Activated B cell treated with CpG ODN at 0.5 μM for 24 hours (primary cell): ENCODE data around the gene DLX1. TPM values are rescaled to one million over a fixed set of nuclear protein-coding genes. Genes with fewer than 3 reads are reported as not detected.

ENCODE experiments used
- ATAC-seq: fragments of 200-7000 bp; cut with Tn5 transposase; one replicate; pipeline ENCODE4 v1.10.0; 2021; ENCODE audit warnings: low read depth, mild to moderate bottlenecking, moderate library complexity
- CTCF ChIA-PET: fragments of 350-600 bp; sonication (Branson Sonifier 250); formaldehyde crosslinking; loops from one replicate; lab custom pipeline; 2021; ENCODE audit warnings: antibody characterized with exemption; lab: Charles Lee
- POLR2A ChIA-PET: fragments of 350-600 bp; sonication (Branson Sonifier 250); formaldehyde crosslinking; loops from one replicate; lab custom pipeline; 2021; ENCODE audit warnings: antibody characterized with exemption; lab: Charles Lee
- DNase-seq: peaks from one replicate; pipeline ENCODE4 v3.0.0; 2022
- H3K27ac Mint-ChIP-seq: one replicate; pipeline ENCODE4 v1.8.0; 2020; ENCODE audit warnings: mixed read lengths
- H3K27me3 Mint-ChIP-seq: one replicate; pipeline ENCODE4 v1.8.0; 2021; ENCODE audit warnings: mixed read lengths
- H3K36me3 Mint-ChIP-seq: one replicate; pipeline ENCODE4 v1.8.0; 2021; ENCODE audit warnings: low read depth, mixed read lengths
- H3K4me1 Mint-ChIP-seq: one replicate; pipeline ENCODE4 v1.8.0; 2021; ENCODE audit warnings: mixed read lengths
- H3K4me3 Mint-ChIP-seq: one replicate; pipeline ENCODE4 v1.8.0; 2020; ENCODE audit warnings: mild to moderate bottlenecking, mixed read lengths
- H3K9me3 Mint-ChIP-seq: one replicate; pipeline ENCODE4 v1.8.0; 2020; ENCODE audit warnings: mixed read lengths
- CTCF ChIP-seq: fragments of 200-600 bp; IDR thresholded peaks from one replicate; pipeline ENCODE4 v1.8.0; 2022; ENCODE audit warnings: antibody characterized with exemption, mild to moderate bottlenecking
- intact Hi-C: fragments of 100-400 bp; cut with micrococcal nuclease; formaldehyde crosslinking; loops from one replicate; pipeline ENCODE4 v1.15.1; 2024
- total RNA-seq: library from RNA; stranded (reverse); gene quantifications from 2 replicates; pipeline ENCODE4 v1.2.3, GENCODE V29; 2022

Gene DLX1
- total RNA-seq, 1 donor from 2014 or later, result not detected

DNA sequence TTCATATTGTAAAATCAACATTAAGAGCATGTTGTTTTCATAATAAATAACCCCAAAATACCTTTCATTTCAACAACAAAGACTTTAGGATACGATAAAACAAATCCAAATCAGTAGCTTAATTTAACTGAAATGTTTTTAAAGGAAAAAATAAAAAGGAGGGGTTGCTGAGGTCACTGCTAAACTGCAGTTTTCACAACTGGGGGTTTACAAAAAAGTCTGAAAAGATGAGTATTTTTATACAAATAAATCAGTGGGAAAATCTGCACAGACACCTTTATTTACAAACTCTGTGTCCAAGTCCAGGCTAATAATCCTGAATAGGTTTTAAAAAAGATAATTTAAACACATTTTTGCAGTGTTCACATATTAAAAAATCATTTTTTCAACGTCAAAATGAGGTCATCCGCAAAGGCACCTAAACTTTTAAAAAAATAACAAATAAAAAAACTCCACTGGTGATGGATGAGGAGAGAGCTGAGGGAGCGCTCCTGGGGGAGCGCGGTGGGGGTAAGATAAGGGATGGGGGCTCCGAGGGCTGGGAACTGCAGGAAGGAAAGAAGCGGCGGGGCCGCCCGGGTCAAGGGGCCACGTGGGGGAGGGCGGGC is 14.3 kb downstream of the DLX1 start:
- no peak for TF ChIP-seq CTCF
- Mint-ChIP-seq H3K4me3 (no peak overlapping the region), H3K36me3 (peaks cover 2% of the 10 kb centered on the region), H3K27me3 (peaks cover 55% of the 10 kb centered on the region), H3K4me1 (peaks cover 57% of the 10 kb centered on the region), H3K27ac (no peak overlapping the region), H3K9me3 (no peaks in the 10 kb centered on the region)
- ChIA-PET CTCF (no interaction called here), POLR2A (interaction anchor here (1.2 kb wide), 1 partner anchor 16 kb away, joined by 4 read pairs; no protein-coding TSS in a partner anchor)
- ATAC-seq, result no peak
- no peak for DNase-seq
- intact Hi-C loops, result loop anchor here (5.0 kb wide), 5 partner anchors 287 to 1282 kb away; partner anchors contain the start of genes DYNC1I2, GAD1, GORASP2 and ITGA6

DNA sequence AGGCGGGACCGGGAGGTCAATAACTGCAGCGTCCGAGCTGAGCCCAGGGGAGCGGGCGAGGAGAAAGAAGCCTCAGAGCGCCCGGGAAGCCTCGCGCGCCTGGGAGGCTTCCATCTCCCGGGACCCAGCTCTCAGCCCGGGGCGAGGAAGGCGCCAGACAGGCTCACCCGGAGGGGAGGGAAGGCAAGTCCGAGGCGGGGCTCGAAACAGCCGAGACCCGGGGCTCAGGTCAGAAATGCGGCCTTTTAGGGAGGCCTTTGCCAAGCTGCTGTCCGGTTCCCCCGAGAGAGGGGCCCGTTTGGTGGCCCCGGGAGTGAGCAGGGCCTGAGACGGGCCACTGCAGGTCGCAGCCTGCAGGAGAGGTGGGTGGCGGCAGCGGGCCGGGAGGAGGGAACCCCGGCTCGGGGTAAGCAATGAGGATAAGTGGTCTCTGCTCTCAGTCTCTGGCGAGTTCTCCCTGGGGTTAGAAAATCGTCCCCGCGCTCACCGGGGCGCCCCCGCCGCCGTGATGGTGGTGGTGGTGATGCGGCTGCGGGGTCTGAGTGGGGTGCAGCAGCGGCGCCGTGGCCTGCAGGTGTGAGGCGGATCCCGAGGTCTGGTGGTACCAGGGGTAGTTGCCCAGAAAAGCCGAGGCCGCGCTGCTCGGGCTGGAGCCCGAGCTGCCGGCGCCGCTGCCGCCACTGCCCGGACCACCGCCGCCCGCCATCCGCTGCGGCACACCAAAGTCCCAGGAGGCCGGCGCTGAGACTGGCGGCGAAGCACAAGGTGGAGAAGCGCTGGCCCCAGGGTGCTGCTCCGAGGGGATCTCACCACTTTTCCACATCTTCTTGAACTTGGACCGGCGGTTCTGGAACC is 15.0 kb downstream of the DLX1 start:
- TF ChIP-seq CTCF, result no peak
- ChIA-PET CTCF (no interaction called here), POLR2A (no interaction called here)
- peaks cover 52% of the 10 kb centered on the region for H3K4me1 Mint-ChIP-seq
- peaks cover 2% of the 10 kb centered on the region for H3K36me3 Mint-ChIP-seq
- DNase-seq (no peak), ATAC-seq (no peak)
- H3K27ac Mint-ChIP-seq, result peak overlapping the region; percentile 59
- peaks cover 56% of the 10 kb centered on the region for H3K27me3 Mint-ChIP-seq
- H3K4me3 Mint-ChIP-seq, result peak overlapping the region; percentile 55
- H3K9me3 Mint-ChIP-seq, result no peaks in the 10 kb centered on the region
- intact Hi-C loops, result loop anchor here (5.0 kb wide), 4 partner anchors 288 to 1283 kb away; partner anchors contain the start of genes DYNC1I2, GAD1 and GORASP2

DNA sequence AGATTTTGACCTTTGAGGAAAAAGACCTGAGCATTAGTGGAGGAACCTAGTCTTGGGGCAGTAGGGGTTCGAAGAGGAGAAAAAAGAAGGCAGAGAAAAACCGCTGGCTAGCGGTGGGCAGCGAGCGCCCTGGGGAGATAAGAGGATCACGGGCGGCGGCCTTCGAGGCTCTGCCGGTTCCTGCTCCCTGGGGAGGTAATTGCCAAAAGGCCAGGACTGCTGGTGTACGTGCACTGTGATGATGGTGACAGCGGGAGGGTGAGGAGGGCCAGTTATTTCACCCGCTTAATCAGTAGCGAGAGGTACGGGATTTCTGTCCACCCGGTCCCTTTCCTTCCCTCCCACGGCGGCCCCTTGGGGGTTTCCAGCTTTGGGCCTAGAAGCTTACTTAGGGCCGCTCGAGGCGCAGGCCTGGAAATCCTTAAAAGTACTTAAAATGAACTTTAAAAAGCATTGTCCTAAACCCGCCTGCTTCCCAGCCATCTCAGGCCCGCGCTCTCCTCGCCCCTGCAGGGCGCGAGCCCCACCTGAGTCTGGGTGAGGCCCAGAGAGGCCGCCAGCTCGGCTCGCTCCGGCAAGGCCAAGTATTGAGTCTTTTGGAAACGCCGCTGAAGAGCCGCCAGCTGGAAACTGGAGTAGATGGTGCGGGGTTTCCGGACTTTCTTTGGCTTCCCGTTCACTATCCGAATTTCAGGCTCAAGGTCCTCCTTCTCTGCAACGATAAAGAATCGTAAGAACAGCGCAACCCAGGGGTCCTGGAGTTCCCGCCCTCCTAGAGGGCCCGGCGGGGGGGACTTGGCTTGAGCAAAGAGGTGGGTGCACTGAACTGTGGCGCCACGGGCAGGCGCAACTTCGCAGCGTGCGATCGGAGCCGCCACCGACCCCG is 15.9 kb downstream of the DLX1 start:
- peak overlapping the region; percentile 80 for H3K4me3 Mint-ChIP-seq
- DNase-seq (no peak), ATAC-seq (no peak)
- H3K36me3 Mint-ChIP-seq, result peaks cover 2% of the 10 kb centered on the region
- ChIA-PET POLR2A (interaction anchor here (0.7 kb wide), 1 partner anchor 9 kb away, joined by 3 read pairs; no protein-coding TSS in a partner anchor), CTCF (interaction anchor here (1.1 kb wide), 1 partner anchor 502 kb away, joined by 3 read pairs; no protein-coding TSS in a partner anchor)
- no peak for TF ChIP-seq CTCF
- peaks cover 54% of the 10 kb centered on the region for H3K27me3 Mint-ChIP-seq
- H3K27ac Mint-ChIP-seq, result peak overlapping the region; percentile 59
- intact Hi-C loops, result loop anchor here (5.0 kb wide), 4 partner anchors 289 to 1284 kb away; partner anchors contain the start of genes DYNC1I2, GAD1 and GORASP2
- peaks cover 43% of the 10 kb centered on the region for H3K4me1 Mint-ChIP-seq
- no peaks in the 10 kb centered on the region for H3K9me3 Mint-ChIP-seq

- H3K27me3 Mint-ChIP-seq, result peaks cover 54% of the 10 kb centered on the region
- H3K4me3 Mint-ChIP-seq, result peak overlapping the region; percentile 80
- no peak for DNase-seq
- intact Hi-C loops, result loop anchor here (1.0 to 5.0 kb wide), 11 partner anchors 8 to 1285 kb away; partner anchors contain the start of genes DLX1, DYNC1I2, GAD1 and GORASP2
- peak; percentile 7 for ATAC-seq
- CTCF ChIA-PET, result interaction anchor here (1.1 kb wide), 1 partner anchor 503 kb away, joined by 3 read pairs; no protein-coding TSS in a partner anchor
- H3K27ac Mint-ChIP-seq, result peak overlapping the region; percentile 35
- peaks cover 2% of the 10 kb centered on the region for H3K36me3 Mint-ChIP-seq
- H3K4me1 Mint-ChIP-seq, result peaks cover 41% of the 10 kb centered on the region
- POLR2A ChIA-PET, result no interaction called here
- TF ChIP-seq CTCF, result no peak
- H3K9me3 Mint-ChIP-seq, result no peaks in the 10 kb centered on the region
Observed at GRCh38 chr2:172101821-172102390, 16.6 kb downstream of the DLX1 start.
